Measurements from ENCODE around the gene NAA20. TPM values are rescaled to one million over a fixed set of nuclear protein-coding genes. Genes with fewer than 3 reads are reported as not detected.

NAA20 gene
- total and polyA plus RNA-seq, 2 of the 13 experiments (the other 11 are each of a cell fraction or from before 2014, with no cell fraction given), result 81.9 to 82.8 TPM

DNA sequence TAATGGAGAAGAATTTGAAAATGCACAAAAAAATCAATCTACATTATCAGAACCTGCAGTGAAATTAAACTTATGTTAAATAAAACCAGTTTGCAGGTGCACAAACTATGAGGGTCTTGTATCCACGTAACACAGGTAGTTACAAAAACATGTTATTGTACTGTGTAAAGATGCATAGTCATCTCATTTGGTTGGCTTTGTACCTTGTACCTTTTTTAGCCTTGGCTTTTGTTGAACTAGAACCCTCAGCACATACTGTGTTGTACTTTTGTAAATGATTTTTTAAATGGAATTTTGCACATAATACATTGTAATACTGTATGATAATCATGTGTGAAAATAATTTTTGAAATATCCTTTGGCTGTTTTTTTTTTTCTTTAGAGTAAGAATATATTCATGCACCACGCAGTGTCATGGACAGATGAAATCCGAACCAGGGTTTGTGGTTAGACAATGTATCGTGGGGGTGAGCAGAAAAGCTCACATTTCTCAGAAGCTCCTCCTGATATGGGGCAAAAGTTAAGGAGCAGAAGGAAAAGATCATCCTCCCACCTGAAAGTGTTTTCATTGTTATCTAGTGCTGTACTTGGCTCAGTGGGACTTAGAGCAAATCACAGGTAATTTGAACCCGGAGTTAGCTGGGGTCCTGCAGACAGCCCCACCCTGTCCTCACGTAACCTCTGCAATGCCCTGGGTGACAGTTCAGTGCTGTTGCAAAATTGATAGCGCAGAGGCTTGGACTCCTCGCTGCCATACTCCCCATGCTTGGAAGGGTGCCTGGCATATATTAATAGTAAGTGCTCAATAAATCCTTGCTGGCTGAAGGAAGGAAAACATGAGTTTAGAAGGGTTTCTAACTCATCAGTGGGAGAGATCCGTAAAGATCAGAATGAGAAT, 14.8 kb upstream of the NAA20 start (continued):
- TF ChIP-seq, protein P1, sequence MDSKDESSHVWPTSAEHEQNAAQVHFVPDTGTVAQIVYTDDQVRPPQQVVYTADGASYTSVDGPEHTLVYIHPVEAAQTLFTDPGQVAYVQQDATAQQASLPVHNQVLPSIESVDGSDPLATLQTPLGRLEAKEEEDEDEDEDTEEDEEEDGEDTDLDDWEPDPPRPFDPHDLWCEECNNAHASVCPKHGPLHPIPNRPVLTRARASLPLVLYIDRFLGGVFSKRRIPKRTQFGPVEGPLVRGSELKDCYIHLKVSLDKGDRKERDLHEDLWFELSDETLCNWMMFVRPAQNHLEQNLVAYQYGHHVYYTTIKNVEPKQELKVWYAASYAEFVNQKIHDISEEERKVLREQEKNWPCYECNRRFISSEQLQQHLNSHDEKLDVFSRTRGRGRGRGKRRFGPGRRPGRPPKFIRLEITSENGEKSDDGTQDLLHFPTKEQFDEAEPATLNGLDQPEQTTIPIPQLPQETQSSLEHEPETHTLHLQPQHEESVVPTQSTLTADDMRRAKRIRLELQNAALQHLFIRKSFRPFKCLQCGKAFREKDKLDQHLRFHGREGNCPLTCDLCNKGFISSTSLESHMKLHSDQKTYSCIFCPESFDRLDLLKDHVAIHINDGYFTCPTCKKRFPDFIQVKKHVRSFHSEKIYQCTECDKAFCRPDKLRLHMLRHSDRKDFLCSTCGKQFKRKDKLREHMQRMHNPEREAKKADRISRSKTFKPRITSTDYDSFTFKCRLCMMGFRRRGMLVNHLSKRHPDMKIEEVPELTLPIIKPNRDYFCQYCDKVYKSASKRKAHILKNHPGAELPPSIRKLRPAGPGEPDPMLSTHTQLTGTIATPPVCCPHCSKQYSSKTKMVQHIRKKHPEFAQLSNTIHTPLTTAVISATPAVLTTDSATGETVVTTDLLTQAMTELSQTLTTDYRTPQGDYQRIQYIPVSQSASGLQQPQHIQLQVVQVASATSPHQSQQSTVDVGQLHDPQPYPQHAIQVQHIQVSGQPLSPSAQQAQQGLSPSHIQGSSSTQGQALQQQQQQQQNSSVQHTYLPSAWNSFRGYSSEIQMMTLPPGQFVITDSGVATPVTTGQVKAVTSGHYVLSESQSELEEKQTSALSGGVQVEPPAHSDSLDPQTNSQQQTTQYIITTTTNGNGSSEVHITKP (CRISPR knock-in tag; IDR thresholded peaks at IDR 0.05; ENCODE audit: low read depth), result peak; percentile 43; the same call in 1 of the 2 replicates
- peak; percentile 59; the same call in 1 of the 2 replicates for TF ChIP-seq TBX2 (CRISPR knock-in tag; IDR thresholded peaks at IDR 0.05; ENCODE audit: borderline replicate concordance)
- 0 out of 2 replicates have a peak, but pooled peaks have one; percentile 33 for TF ChIP-seq AKAP8 (CRISPR knock-in tag; IDR thresholded peaks at IDR 0.05)
- TF ChIP-seq SAP130 (CRISPR knock-in tag; IDR thresholded peaks at IDR 0.05; ENCODE audit: low read depth), result peak; percentile 53
- TF ChIP-seq, protein P2, sequence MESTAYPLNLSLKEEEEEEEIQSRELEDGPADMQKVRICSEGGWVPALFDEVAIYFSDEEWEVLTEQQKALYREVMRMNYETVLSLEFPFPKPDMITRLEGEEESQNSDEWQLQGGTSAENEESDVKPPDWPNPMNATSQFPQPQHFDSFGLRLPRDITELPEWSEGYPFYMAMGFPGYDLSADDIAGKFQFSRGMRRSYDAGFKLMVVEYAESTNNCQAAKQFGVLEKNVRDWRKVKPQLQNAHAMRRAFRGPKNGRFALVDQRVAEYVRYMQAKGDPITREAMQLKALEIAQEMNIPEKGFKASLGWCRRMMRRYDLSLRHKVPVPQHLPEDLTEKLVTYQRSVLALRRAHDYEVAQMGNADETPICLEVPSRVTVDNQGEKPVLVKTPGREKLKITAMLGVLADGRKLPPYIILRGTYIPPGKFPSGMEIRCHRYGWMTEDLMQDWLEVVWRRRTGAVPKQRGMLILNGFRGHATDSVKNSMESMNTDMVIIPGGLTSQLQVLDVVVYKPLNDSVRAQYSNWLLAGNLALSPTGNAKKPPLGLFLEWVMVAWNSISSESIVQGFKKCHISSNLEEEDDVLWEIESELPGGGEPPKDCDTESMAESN (CRISPR knock-in tag; conservative IDR thresholded peaks at IDR 0.05), result peak; percentile 32; the same call in 1 of the 2 replicates
- peak; percentile 95 to 99 for TF ChIP-seq MAFK (conservative IDR thresholded peaks at IDR 0.05 in 1 of 2, IDR thresholded peaks at IDR 0.05 in 1 of 2; ENCODE audit: low read length in 2 of 2)
- no peak for TF ChIP-seq NONO (IDR thresholded peaks at IDR 0.05)
- TF ChIP-seq NONO (CRISPR knock-in tag; conservative IDR thresholded peaks at IDR 0.05), result peak; percentile 64
- TF ChIP-seq, protein P3, sequence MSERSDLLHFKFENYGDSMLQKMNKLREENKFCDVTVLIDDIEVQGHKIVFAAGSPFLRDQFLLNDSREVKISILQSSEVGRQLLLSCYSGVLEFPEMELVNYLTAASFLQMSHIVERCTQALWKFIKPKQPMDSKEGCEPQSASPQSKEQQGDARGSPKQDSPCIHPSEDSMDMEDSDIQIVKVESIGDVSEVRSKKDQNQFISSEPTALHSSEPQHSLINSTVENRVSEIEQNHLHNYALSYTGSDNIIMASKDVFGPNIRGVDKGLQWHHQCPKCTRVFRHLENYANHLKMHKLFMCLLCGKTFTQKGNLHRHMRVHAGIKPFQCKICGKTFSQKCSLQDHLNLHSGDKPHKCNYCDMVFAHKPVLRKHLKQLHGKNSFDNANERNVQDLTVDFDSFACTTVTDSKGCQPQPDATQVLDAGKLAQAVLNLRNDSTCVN (CRISPR knock-in tag; IDR thresholded peaks at IDR 0.05; ENCODE audit: borderline replicate concordance), result 0 out of 2 replicates have a peak, but pooled peaks have one; percentile 43
- TF ChIP-seq ZBTB7A (CRISPR knock-in tag; IDR thresholded peaks at IDR 0.05), result 0 out of 2 replicates have a peak, but pooled peaks have one; percentile 38
- TF ChIP-seq ZFP36L1 (CRISPR knock-in tag; IDR thresholded peaks at IDR 0.05), result peak; percentile 30; the same call in 1 of the 2 replicates
- TF ChIP-seq, protein P4, sequence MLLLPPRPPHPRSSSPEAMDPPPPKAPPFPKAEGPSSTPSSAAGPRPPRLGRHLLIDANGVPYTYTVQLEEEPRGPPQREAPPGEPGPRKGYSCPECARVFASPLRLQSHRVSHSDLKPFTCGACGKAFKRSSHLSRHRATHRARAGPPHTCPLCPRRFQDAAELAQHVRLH (CRISPR knock-in tag; IDR thresholded peaks at IDR 0.05; ENCODE audit: borderline replicate concordance, low read depth), result peak; percentile 16; the same call in 1 of the 2 replicates
- TF ChIP-seq ZNF12 (CRISPR knock-in tag; IDR thresholded peaks at IDR 0.05), result 0 out of 2 replicates have a peak, but pooled peaks have one; percentile 8
- TF ChIP-seq TEAD3 (CRISPR knock-in tag; optimal IDR thresholded peaks at IDR 0.05; ENCODE audit: borderline replicate concordance), result peak; percentile 62
- TF ChIP-seq, protein P5, sequence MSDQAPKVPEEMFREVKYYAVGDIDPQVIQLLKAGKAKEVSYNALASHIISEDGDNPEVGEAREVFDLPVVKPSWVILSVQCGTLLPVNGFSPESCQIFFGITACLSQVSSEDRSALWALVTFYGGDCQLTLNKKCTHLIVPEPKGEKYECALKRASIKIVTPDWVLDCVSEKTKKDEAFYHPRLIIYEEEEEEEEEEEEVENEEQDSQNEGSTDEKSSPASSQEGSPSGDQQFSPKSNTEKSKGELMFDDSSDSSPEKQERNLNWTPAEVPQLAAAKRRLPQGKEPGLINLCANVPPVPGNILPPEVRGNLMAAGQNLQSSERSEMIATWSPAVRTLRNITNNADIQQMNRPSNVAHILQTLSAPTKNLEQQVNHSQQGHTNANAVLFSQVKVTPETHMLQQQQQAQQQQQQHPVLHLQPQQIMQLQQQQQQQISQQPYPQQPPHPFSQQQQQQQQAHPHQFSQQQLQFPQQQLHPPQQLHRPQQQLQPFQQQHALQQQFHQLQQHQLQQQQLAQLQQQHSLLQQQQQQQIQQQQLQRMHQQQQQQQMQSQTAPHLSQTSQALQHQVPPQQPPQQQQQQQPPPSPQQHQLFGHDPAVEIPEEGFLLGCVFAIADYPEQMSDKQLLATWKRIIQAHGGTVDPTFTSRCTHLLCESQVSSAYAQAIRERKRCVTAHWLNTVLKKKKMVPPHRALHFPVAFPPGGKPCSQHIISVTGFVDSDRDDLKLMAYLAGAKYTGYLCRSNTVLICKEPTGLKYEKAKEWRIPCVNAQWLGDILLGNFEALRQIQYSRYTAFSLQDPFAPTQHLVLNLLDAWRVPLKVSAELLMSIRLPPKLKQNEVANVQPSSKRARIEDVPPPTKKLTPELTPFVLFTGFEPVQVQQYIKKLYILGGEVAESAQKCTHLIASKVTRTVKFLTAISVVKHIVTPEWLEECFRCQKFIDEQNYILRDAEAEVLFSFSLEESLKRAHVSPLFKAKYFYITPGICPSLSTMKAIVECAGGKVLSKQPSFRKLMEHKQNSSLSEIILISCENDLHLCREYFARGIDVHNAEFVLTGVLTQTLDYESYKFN (CRISPR knock-in tag; conservative IDR thresholded peaks at IDR 0.05), result peak; percentile 87
- peak; percentile 84; the same call in 1 of the 2 replicates for TF ChIP-seq ZNF501 (CRISPR knock-in tag; IDR thresholded peaks at IDR 0.05)
